Measurements from ENCODE around the gene FABP3.

FABP3 gene

GRCh38 chr1:31371121-31371959 is 1.5 kb downstream of the FABP3 start:
- no peak for DNase-seq

- no peak for DNase-seq
Observed at GRCh38 chr1:31370565-31370964, 2.3 kb downstream of the FABP3 start.

GRCh38 chr1:31370021-31370420 is 2.9 kb downstream of the FABP3 start:
- DNase-seq, result no peak

GRCh38 chr1:31368611-31369107 is 4.2 kb downstream of the FABP3 start:
- no peak for DNase-seq

- no peak for DNase-seq
Observed at GRCh38 chr1:31366796-31367195, 6.1 kb downstream of the FABP3 start.

GRCh38 chr1:31364561-31365250 is 8.2 kb downstream of the FABP3 start:
- DNase-seq, result no peak

GRCh38 chr1:31362032-31362431 is 10.8 kb downstream of the FABP3 start:
- DNase-seq, result no peak

- no peak for DNase-seq
Observed at GRCh38 chr1:31361607-31362006, 11.3 kb downstream of the FABP3 start.

GRCh38 chr1:31356427-31356826 is 16.4 kb downstream of the FABP3 start:
- no peak for DNase-seq

GRCh38 chr1:31354283-31354682 is 18.6 kb downstream of the FABP3 start:
- DNase-seq, result no peak

GRCh38 chr1:31348449-31348848 is 24.4 kb downstream of the FABP3 start:
- no peak for DNase-seq

- no peak for DNase-seq
Observed at GRCh38 chr1:31346785-31347184, 26.1 kb downstream of the FABP3 start.

GRCh38 chr1:31345635-31346034 is 27.2 kb downstream of the FABP3 start:
- DNase-seq, result no peak

GRCh38 chr1:31344503-31344902 is 28.4 kb downstream of the FABP3 start:
- DNase-seq, result no peak

GRCh38 chr1:31336687-31337467 is 36.0 kb downstream of the FABP3 start:
- DNase-seq, result no peak

- DNase-seq, result peak in 1 of 2 experiments; percentile 30
Observed at GRCh38 chr1:31335007-31335406, 37.9 kb downstream of the FABP3 start.

- DNase-seq, result no peak
Observed at GRCh38 chr1:31327381-31327780, 45.5 kb downstream of the FABP3 start.

GRCh38 chr1:31326461-31326860 is 46.4 kb downstream of the FABP3 start:
- no peak for DNase-seq

GRCh38 chr1:31324992-31325391 is 47.9 kb downstream of the FABP3 start:
- no peak for DNase-seq

GRCh38 chr1:31324093-31324492 is 48.8 kb downstream of the FABP3 start:
- DNase-seq, result no peak

GRCh38 chr1:31318146-31318545 is 54.7 kb downstream of the FABP3 start:
- DNase-seq, result no peak

- no peak for DNase-seq
Observed at GRCh38 chr1:31315902-31316301, 57.0 kb downstream of the FABP3 start.

Measured in SW 1271 (cell line).